Kidney epithelial cell (primary cell): ENCODE measurements around the gene FBXO3. TPM values are rescaled to one million over a fixed set of nuclear protein-coding genes. Genes with fewer than 3 reads are reported as not detected.

Experiments used
- DNase-seq: peaks from one replicate; pipeline ENCODE4 v3.0.0-alpha.2; 2010; ENCODE audit warnings: low read depth
- H3K27me3 ChIP-seq: 2 replicates; pipeline ENCODE4 v1.6.0; 2011; ENCODE audit warnings: low read length; ENCODE audit not compliant: control insufficient read depth, insufficient read depth
- H3K36me3 ChIP-seq: 2 replicates; pipeline ENCODE4 v1.5.1; 2011; ENCODE audit warnings: low read length; ENCODE audit not compliant: control insufficient read depth, insufficient read depth
- H3K4me3 ChIP-seq: 2 replicates; pipeline ENCODE4 v1.5.1; 2011; ENCODE audit warnings: low read depth, mild to moderate bottlenecking, control low read depth, low read length
- total RNA-seq: library from RNA; depleted of rRNA; stranded (reverse); fragments of >200 nt; gene quantifications from 2 replicates; pipeline ENCODE4 v1.2.3, GENCODE V29; 2015
- TF ChIP-seq, protein P1 (sequence below): IDR thresholded peaks from 2 replicates; pipeline ENCODE4 v1.5.1; 2011; ENCODE audit warnings: mild to moderate bottlenecking, moderate library complexity, low read length, control low read depth, inconsistent platforms; ENCODE audit not compliant: insufficient read depth, poor library complexity, severe bottlenecking

FBXO3 gene
- total RNA-seq, 1 donor from 2014 or later: 34.6 TPM

DNA sequence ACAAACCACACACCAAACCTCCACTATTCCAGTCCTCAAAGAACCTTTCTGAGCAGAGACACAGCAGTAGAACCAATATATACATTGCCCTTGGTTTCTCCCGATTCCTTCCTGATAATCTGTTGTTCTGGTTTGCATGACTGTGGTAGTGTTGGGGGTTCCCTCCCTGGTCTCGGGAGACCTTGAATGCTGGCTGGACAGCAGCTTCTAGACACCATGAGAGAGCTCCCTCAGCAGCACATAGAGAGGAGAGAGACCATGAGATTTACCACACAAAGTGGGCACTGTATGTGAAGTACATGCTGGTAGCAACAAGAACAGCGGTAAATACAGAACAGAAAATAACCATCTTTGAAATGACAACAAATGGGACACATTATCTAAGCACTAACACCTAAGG is 76.3 kb downstream of the FBXO3 start:
- H3K4me3 ChIP-seq: no peak overlapping the region
- TF ChIP-seq, protein P1, sequence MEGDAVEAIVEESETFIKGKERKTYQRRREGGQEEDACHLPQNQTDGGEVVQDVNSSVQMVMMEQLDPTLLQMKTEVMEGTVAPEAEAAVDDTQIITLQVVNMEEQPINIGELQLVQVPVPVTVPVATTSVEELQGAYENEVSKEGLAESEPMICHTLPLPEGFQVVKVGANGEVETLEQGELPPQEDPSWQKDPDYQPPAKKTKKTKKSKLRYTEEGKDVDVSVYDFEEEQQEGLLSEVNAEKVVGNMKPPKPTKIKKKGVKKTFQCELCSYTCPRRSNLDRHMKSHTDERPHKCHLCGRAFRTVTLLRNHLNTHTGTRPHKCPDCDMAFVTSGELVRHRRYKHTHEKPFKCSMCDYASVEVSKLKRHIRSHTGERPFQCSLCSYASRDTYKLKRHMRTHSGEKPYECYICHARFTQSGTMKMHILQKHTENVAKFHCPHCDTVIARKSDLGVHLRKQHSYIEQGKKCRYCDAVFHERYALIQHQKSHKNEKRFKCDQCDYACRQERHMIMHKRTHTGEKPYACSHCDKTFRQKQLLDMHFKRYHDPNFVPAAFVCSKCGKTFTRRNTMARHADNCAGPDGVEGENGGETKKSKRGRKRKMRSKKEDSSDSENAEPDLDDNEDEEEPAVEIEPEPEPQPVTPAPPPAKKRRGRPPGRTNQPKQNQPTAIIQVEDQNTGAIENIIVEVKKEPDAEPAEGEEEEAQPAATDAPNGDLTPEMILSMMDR: no peak
- no peaks in the 10 kb centered on the region for H3K27me3 ChIP-seq
- H3K36me3 ChIP-seq: no peaks in the 10 kb centered on the region
- DNase-seq: no peak

GRCh38 chr11:33696931-33697638 is 77.2 kb downstream of the FBXO3 start:
- no peaks in the 10 kb centered on the region for H3K27me3 ChIP-seq
- no peak for DNase-seq
- H3K4me3 ChIP-seq: no peak overlapping the region

DNA sequence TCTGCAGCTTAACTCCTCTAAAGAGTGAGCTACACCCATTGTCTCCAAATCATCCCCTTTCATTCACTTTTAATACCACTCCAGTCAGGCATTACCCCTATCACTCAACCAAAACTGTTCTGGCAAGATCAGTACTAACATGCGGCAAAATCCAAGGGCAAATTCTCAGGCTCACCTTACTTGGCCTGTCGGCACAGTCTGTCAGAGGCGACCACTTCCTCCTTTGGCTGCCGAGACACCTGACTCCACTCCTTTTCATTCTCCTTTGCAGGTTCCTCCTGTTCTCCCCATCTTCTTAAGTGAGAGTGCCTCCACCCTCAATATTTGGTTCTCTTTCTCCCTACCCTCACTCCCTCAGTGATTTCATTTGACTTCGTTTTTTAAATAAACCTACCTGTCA is 77.9 kb downstream of the FBXO3 start:
- Histone ChIP-seq H3K4me3 (no peak overlapping the region), H3K27me3 (no peaks in the 10 kb centered on the region), H3K36me3 (no peaks in the 10 kb centered on the region)
- TF ChIP-seq, protein P1: no peak
- no peak for DNase-seq

More at GRCh38 chr11:33696931-33697638, 77.2 kb downstream of the FBXO3 start:
- no peaks in the 10 kb centered on the region for H3K36me3 ChIP-seq
- TF ChIP-seq, protein P1: no peak

- TF ChIP-seq, protein P1: no peak
- Histone ChIP-seq H3K36me3 (no peaks in the 10 kb centered on the region), H3K4me3 (no peak overlapping the region), H3K27me3 (no peaks in the 10 kb centered on the region)
- no peak for DNase-seq
Measured at GRCh38 chr11:33695051-33695566, 79.2 kb downstream of the FBXO3 start.

DNA sequence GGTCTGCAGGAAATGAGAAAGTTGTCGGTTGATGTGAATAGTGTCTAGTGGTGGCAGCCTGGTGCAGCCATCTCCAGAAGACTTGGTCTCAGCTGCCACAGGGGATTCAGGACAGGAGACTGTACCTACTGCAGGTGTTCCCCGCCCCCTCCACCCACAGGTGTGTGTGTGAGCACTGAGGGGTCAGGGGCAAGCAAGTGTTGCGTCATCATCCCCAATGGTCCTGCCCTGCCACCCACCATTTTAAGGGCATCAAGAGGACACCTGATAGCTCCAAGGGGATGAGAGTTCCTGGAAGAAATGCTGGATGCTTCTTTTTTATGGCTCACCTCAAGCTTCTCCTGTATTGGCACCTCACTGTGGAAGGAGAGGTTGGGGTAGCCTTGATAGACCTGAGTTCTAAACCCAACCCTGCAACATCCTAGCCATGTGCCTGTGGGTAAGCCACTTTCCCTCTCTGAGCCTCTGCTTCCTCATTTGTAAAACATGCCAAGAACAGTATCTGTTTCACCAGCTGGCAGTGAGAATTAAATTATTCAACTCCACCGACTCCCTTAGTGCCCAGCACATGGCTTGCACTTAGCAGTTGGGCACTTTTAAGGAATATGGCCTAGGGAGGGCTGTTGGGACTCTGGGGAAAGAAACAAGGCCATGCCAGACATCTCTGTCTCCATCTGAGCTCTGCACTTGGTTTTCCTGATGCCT is 79.8 kb downstream of the FBXO3 start:
- TF ChIP-seq, protein P1: no peak
- DNase-seq: no peak
- H3K36me3 ChIP-seq: no peaks in the 10 kb centered on the region
- no peaks in the 10 kb centered on the region for H3K27me3 ChIP-seq
- no peak overlapping the region for H3K4me3 ChIP-seq
